Measurements from ENCODE around the gene SNX13.

Gene SNX13

DNA sequence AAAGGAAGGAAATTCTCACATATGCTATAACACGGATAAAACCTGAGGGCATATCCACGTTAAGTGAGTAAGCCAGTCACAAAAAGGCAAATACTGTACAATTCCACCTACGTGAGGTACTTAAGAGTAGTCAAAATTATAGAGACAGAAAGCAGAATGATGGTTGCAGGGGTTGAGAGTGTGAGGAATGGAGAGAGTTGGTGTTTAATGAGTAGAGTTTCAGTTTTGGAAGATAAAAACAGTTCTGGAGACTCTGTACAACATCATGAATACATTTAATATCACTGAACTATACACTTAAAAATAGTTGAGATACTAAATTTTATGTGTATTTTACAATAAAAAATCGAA lies 95.1 kb downstream of the SNX13 start:
- POLR2A ChIA-PET, result no interaction called here
- TF ChIP-seq, protein P1, sequence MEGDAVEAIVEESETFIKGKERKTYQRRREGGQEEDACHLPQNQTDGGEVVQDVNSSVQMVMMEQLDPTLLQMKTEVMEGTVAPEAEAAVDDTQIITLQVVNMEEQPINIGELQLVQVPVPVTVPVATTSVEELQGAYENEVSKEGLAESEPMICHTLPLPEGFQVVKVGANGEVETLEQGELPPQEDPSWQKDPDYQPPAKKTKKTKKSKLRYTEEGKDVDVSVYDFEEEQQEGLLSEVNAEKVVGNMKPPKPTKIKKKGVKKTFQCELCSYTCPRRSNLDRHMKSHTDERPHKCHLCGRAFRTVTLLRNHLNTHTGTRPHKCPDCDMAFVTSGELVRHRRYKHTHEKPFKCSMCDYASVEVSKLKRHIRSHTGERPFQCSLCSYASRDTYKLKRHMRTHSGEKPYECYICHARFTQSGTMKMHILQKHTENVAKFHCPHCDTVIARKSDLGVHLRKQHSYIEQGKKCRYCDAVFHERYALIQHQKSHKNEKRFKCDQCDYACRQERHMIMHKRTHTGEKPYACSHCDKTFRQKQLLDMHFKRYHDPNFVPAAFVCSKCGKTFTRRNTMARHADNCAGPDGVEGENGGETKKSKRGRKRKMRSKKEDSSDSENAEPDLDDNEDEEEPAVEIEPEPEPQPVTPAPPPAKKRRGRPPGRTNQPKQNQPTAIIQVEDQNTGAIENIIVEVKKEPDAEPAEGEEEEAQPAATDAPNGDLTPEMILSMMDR (IDR thresholded peaks at IDR 0.05; ENCODE audit: control extremely low read depth, extremely low read depth, low read depth, missing control alignments), result no peak
- CTCF ChIA-PET, result interaction anchor here (0.7 kb wide), 1 partner anchor 51 kb away, joined by 3 read pairs; no protein-coding TSS in a partner anchor

DNA sequence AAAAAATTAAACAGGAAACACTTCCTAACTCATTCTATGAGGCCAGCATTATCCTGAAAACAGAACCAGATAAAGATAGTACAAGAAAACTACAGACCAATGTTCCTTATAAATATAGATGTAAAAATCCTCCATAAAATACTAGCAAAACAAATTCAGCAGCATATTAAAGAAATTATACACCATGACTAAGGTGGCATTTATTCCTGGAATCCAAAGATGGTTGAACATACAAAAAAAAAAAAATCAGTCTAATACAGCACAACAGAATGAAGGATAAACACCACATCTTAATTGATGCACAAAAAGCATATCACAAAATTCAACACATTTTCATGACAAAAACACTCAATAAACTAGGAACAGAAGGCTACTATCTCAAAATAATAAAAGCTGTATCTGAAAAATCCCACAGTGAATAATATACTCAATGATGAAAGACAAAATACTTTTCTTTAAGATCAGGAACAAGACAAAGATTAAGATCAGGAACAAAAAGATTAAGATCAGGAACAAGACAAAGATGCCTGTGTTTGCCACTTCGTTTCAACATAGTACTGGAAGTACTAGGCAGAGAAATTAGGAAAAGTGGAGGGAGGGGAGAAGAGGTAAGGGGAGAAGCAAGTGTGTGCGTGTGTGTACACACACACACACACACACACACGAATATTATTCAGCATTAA lies 95.6 kb downstream of the SNX13 start:
- POLR2A ChIA-PET, result no interaction called here
- TF ChIP-seq, protein P1 (IDR thresholded peaks at IDR 0.05; ENCODE audit: control extremely low read depth, extremely low read depth, low read depth, missing control alignments), result no peak
- CTCF ChIA-PET, result interaction anchor here (0.7 to 1.3 kb wide), 2 partner anchors 10 to 52 kb away, joined by 3 to 4 read pairs; no protein-coding TSS in a partner anchor
- no peak for DNase-seq (ENCODE audit: extremely low spot score)

More for the DNA sequence above, 95.1 kb downstream of the SNX13 start:
- no peak for DNase-seq (ENCODE audit: extremely low spot score)

DNA sequence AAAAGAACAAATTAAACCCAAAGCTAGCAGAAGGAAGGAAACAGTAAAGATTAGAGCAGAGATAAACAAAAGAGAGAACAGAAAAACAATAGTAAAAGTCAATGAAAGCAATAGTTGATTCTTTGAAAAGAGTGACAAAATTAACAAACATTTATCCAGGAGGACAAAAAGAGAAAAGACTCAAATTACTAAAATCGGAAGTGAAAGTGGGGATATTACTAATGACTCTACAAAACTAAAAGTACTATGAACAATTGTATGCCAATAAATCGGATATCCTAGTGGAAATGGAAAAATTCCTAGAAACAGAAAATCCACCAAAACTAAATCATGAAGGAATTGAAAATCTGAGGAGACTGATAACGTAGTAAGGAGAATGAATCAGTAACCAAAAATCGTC lies 96.3 kb downstream of the SNX13 start:
- TF ChIP-seq, protein P1 (IDR thresholded peaks at IDR 0.05; ENCODE audit: control extremely low read depth, extremely low read depth, low read depth, missing control alignments), result no peak
- ChIA-PET CTCF (interaction anchor here (1.3 kb wide), 1 partner anchor 9 kb away, joined by 4 read pairs; no protein-coding TSS in a partner anchor), POLR2A (no interaction called here)
- no peak for DNase-seq (ENCODE audit: extremely low spot score)

DNA sequence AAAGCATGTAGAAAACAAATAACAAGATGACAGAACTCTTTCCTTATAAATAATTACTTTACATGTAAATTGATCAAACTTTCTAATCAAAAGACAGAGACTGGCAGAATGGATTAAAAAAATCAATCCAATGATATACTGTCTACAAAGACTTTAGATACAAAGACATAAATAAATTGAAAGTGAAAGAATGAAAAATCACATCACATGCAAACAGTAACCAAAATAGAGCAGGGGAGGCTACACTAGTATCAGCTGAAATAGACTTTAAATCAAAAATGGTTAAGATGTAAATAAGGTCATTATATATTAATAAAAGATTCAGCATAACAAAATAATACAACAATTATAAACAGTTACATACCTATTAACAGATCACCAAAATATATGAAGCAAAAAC lies 97.3 kb downstream of the SNX13 start:
- TF ChIP-seq, protein P1 (IDR thresholded peaks at IDR 0.05; ENCODE audit: control extremely low read depth, extremely low read depth, low read depth, missing control alignments), result no peak
- DNase-seq (ENCODE audit: extremely low spot score), result no peak
- POLR2A ChIA-PET, result no interaction called here
- CTCF ChIA-PET, result interaction anchor here (1.3 kb wide), 1 partner anchor 8 kb away, joined by 4 read pairs; no protein-coding TSS in a partner anchor

GRCh38 chr7:17832820-17833355 lies 107.4 kb downstream of the SNX13 start:
- CTCF ChIA-PET, result no interaction called here
- DNase-seq (ENCODE audit: extremely low spot score), result no peak
- POLR2A ChIA-PET, result no interaction called here
- TF ChIP-seq, protein P1 (IDR thresholded peaks at IDR 0.05; ENCODE audit: control extremely low read depth, extremely low read depth, low read depth, missing control alignments), result no peak

- no peak for DNase-seq (ENCODE audit: extremely low spot score)
- ChIA-PET POLR2A (no interaction called here), CTCF (no interaction called here)
- TF ChIP-seq, protein P1 (IDR thresholded peaks at IDR 0.05; ENCODE audit: control extremely low read depth, extremely low read depth, low read depth, missing control alignments), result no peak
Measured at GRCh38 chr7:17832242-17832641, 108.1 kb downstream of the SNX13 start.
